Endothelial cell (in vitro differentiated cells): Measurements from ENCODE around the gene OR2AG2. TPM values are rescaled to one million over a fixed set of nuclear protein-coding genes. Genes with fewer than 3 reads are reported as not detected.

Source experiments
- DNase-seq: peaks from one replicate; pipeline ENCODE4 v3.0.0; 2021; ENCODE audit warnings: low spot score
- H3K27ac Mint-ChIP-seq: one replicate; pipeline ENCODE4 v1.8.0; 2021; ENCODE audit warnings: mixed read lengths, inconsistent platforms; ENCODE audit not compliant: unreplicated experiment
- H3K27me3 Mint-ChIP-seq: one replicate; pipeline ENCODE4 v1.8.0; 2021; ENCODE audit warnings: mild to moderate bottlenecking, moderate library complexity, mixed read lengths, inconsistent platforms; ENCODE audit not compliant: unreplicated experiment
- H3K36me3 Mint-ChIP-seq: one replicate; pipeline ENCODE4 v1.8.0; 2021; ENCODE audit warnings: mild to moderate bottlenecking, low read depth, mixed read lengths, inconsistent platforms; ENCODE audit not compliant: unreplicated experiment
- H3K4me1 Mint-ChIP-seq: one replicate; pipeline ENCODE4 v1.8.0; 2021; ENCODE audit warnings: mild to moderate bottlenecking, mixed read lengths, inconsistent platforms; ENCODE audit not compliant: unreplicated experiment
- H3K4me3 Mint-ChIP-seq: one replicate; pipeline ENCODE4 v1.8.0; 2021; ENCODE audit warnings: mild to moderate bottlenecking, mixed read lengths, inconsistent platforms; ENCODE audit not compliant: unreplicated experiment
- H3K9me3 Mint-ChIP-seq: one replicate; pipeline ENCODE4 v1.8.0; 2021; ENCODE audit warnings: mixed read lengths, inconsistent platforms; ENCODE audit not compliant: unreplicated experiment
- CTCF ChIP-seq: fragments of 200-600 bp; sonication (generic); IDR thresholded peaks from one replicate; pipeline ENCODE4 v1.5.0; 2021; ENCODE audit warnings: antibody characterized with exemption; ENCODE audit not compliant: unreplicated experiment
- total RNA-seq: library from RNA; stranded (reverse); fragmentation: NEBNext Ultra II Directional; extraction: Animal tissue kit (Norgen Biotek cat#: 25700); gene quantifications from one replicate; pipeline ENCODE4 v1.2.1, GENCODE V29; 2021; ENCODE audit not compliant: unreplicated experiment

Gene OR2AG2
- total RNA-seq, 1 donor from 2014 or later = 0.26 TPM

GRCh38 chr11:6725386-6725896 lies 46.3 kb downstream of the OR2AG2 start:
- Mint-ChIP-seq H3K4me1 (peaks cover 26% of the 10 kb centered on the region), H3K4me3 (no peak overlapping the region), H3K36me3 (peaks cover 9% of the 10 kb centered on the region), H3K27ac (no peak overlapping the region), H3K9me3 (no peaks in the 10 kb centered on the region), H3K27me3 (peaks cover 5% of the 10 kb centered on the region)
- no peak for DNase-seq
- TF ChIP-seq CTCF = no peak

GRCh38 chr11:6724013-6724412 lies 47.8 kb downstream of the OR2AG2 start:
- DNase-seq = no peak
- peak overlapping the region; percentile 40 for H3K27ac Mint-ChIP-seq
- peaks cover 26% of the 10 kb centered on the region for H3K4me1 Mint-ChIP-seq
- no peak for TF ChIP-seq CTCF
- H3K36me3 Mint-ChIP-seq = peaks cover 9% of the 10 kb centered on the region
- H3K9me3 Mint-ChIP-seq = no peaks in the 10 kb centered on the region
- no peak overlapping the region for H3K4me3 Mint-ChIP-seq
- peaks cover 6% of the 10 kb centered on the region for H3K27me3 Mint-ChIP-seq

GRCh38 chr11:6721343-6721742 lies 50.4 kb downstream of the OR2AG2 start:
- no peak for DNase-seq
- Mint-ChIP-seq H3K9me3 (no peaks in the 10 kb centered on the region), H3K27me3 (peaks cover 7% of the 10 kb centered on the region), H3K4me1 (peaks cover 21% of the 10 kb centered on the region), H3K27ac (no peak overlapping the region), H3K36me3 (peaks cover 6% of the 10 kb centered on the region), H3K4me3 (peak overlapping the region; percentile 73)
- no peak for TF ChIP-seq CTCF

- H3K9me3 Mint-ChIP-seq = no peaks in the 10 kb centered on the region
- DNase-seq = no peak
- H3K27ac Mint-ChIP-seq = no peak overlapping the region
- peaks cover 7% of the 10 kb centered on the region for H3K27me3 Mint-ChIP-seq
- TF ChIP-seq CTCF = no peak
- peaks cover 6% of the 10 kb centered on the region for H3K36me3 Mint-ChIP-seq
- no peak overlapping the region for H3K4me3 Mint-ChIP-seq
- peaks cover 21% of the 10 kb centered on the region for H3K4me1 Mint-ChIP-seq
Observed at GRCh38 chr11:6719576-6719975, 52.2 kb downstream of the OR2AG2 start.

- no peak for DNase-seq
- H3K4me1 Mint-ChIP-seq = peaks cover 13% of the 10 kb centered on the region
- H3K27me3 Mint-ChIP-seq = peaks cover 7% of the 10 kb centered on the region
- peaks cover under 1% of the 10 kb centered on the region for H3K9me3 Mint-ChIP-seq
- no peak overlapping the region for H3K27ac Mint-ChIP-seq
- peaks cover 7% of the 10 kb centered on the region for H3K36me3 Mint-ChIP-seq
- no peak for TF ChIP-seq CTCF
- no peak overlapping the region for H3K4me3 Mint-ChIP-seq
Observed at GRCh38 chr11:6717426-6717825, 54.4 kb downstream of the OR2AG2 start.

Other genes with a start within 250 kb of the OR2AG2 start
- gene RRP8, start 168.4 kb downstream of the OR2AG2 start, total RNA-seq = 14.6 TPM
- 183 TPM for gene ILK, start 168.2 kb downstream of the OR2AG2 start, total RNA-seq
- 62.2 TPM for gene TAF10, start 159.8 kb downstream of the OR2AG2 start, total RNA-seq
- 52.9 TPM for gene TPP1, start 152.6 kb downstream of the OR2AG2 start, total RNA-seq
- 156 TPM for gene DCHS1, start 116.2 kb downstream of the OR2AG2 start, total RNA-seq
- 44.8 TPM for gene MRPL17, start 88.6 kb downstream of the OR2AG2 start, total RNA-seq
- not detected for gene OR2AG1, start 11.0 kb upstream of the OR2AG2 start, total RNA-seq
- gene OR6A2, start 27.7 kb upstream of the OR2AG2 start, total RNA-seq = 0.51 TPM
- gene OR10A5, start 73.7 kb upstream of the OR2AG2 start, total RNA-seq = not detected
- not detected for gene OR10A2, start 91.1 kb upstream of the OR2AG2 start, total RNA-seq
- not detected for gene OR10A4, start 104.6 kb upstream of the OR2AG2 start, total RNA-seq
- 0.64 TPM for gene OR2D2, start 120.5 kb upstream of the OR2AG2 start, total RNA-seq
- not detected for gene OR2D3, start 149.0 kb upstream of the OR2AG2 start, total RNA-seq
- 7.0 TPM for gene ZNF215, start 154.4 kb upstream of the OR2AG2 start, total RNA-seq
- gene ZNF214, start 248.4 kb upstream of the OR2AG2 start, total RNA-seq = 2.4 TPM
- gene NLRP14, start 248.5 kb upstream of the OR2AG2 start, total RNA-seq = 0.13 TPM